Spinal cord (tissue), 10 donors: ENCODE measurements around the gene EFCAB11. TPM values are rescaled to one million over a fixed set of nuclear protein-coding genes. Genes with fewer than 3 reads are reported as not detected.

Source experiments
- DNase-seq, 6 donors: peaks; one replicate each; pipeline versions ENCODE4 v3.0.0 to v3.0.0-alpha.2; 2013 to 2015; ENCODE audit warnings: low spot score in 6 of 6, low read depth in 4 of 6
- H3K27ac ChIP-seq: one replicate; pipeline ENCODE4 v1.5.1; 2013; ENCODE audit warnings: low read depth, low read length, control low read depth
- H3K27me3 ChIP-seq: one replicate; pipeline ENCODE4 v1.6.1; 2013; ENCODE audit warnings: low read length; ENCODE audit not compliant: control insufficient read depth, insufficient read depth
- H3K36me3 ChIP-seq: one replicate; pipeline ENCODE4 v1.6.1; 2013; ENCODE audit warnings: low read length; ENCODE audit not compliant: control insufficient read depth, insufficient read depth
- H3K4me1 ChIP-seq: one replicate; pipeline ENCODE4 v1.6.1; 2013; ENCODE audit warnings: low read length; ENCODE audit not compliant: control insufficient read depth, insufficient read depth
- H3K4me3 ChIP-seq: one replicate; pipeline ENCODE4 v1.5.1; 2013; ENCODE audit warnings: low read depth, low read length, control low read depth
- H3K9me3 ChIP-seq: one replicate; pipeline ENCODE4 v1.6.1; 2013; ENCODE audit warnings: low read length; ENCODE audit not compliant: control insufficient read depth, insufficient read depth
- WGBS: methylation state at CpG from one replicate; pipeline ENCODE4 v1.1.5; 2013; ENCODE audit warnings: missing lambda C conversion rate; ENCODE audit not compliant: insufficient coverage; 5-methylcytosine and 5-hydroxymethylcytosine counted together
- polyA plus RNA-seq, 2 donors: library from polyadenylated mRNA; unstranded; fragments of 120-200 nt; gene quantifications; one replicate each; pipeline ENCODE4 v1.2.1, GENCODE V29; 2013; ENCODE audit not compliant: insufficient read length in 2 of 2
- total RNA-seq, 2 donors: library from RNA; depleted of rRNA in 1 of 2; stranded (reverse); fragments of 120-200 nt in 1 of 2; fragments of >200 nt in 1 of 2; gene quantifications; one replicate each; pipeline versions ENCODE4 v1.2.3 to v1.2.4, GENCODE V29; 2013 to 2014
- donor health status: healthy.

Gene EFCAB11
- total and polyA plus RNA-seq, 4 donors = 7.5 to 16.4 (median 13.3) TPM

GRCh38 chr14:89947344-89947743, 7.2 kb downstream of the EFCAB11 start:
- Histone ChIP-seq H3K27ac (no peak overlapping the region), H3K4me1 (no peaks in the 10 kb centered on the region), H3K4me3 (no peak overlapping the region), H3K27me3 (no peaks in the 10 kb centered on the region), H3K36me3 (peaks cover 4% of the 10 kb centered on the region), H3K9me3 (no peaks in the 10 kb centered on the region)
- DNase-seq = no peak

- Histone ChIP-seq H3K27me3 (no peaks in the 10 kb centered on the region), H3K36me3 (no peaks in the 10 kb centered on the region), H3K4me3 (no peak overlapping the region), H3K9me3 (no peaks in the 10 kb centered on the region), H3K4me1 (no peaks in the 10 kb centered on the region), H3K27ac (no peak overlapping the region)
- no peak for DNase-seq
- no CpG with 5 or more reads among the region's 2 CpGs for WGBS
These were observed 12.6 kb downstream of the EFCAB11 start for GRCh38 chr14:89941830-89942377.

GRCh38 chr14:89936654-89937185, 17.8 kb downstream of the EFCAB11 start:
- no peaks in the 10 kb centered on the region for H3K9me3 ChIP-seq
- 100% methylated on average over 1 of the region's 3 CpGs for WGBS
- no peaks in the 10 kb centered on the region for H3K4me1 ChIP-seq
- peak in 1 of 6 donors; percentile 73 for DNase-seq
- H3K27me3 ChIP-seq = no peaks in the 10 kb centered on the region
- H3K36me3 ChIP-seq = no peaks in the 10 kb centered on the region
- H3K4me3 ChIP-seq = no peak overlapping the region
- H3K27ac ChIP-seq = no peak overlapping the region

GRCh38 chr14:89933002-89933401, 21.5 kb downstream of the EFCAB11 start:
- Histone ChIP-seq H3K9me3 (no peaks in the 10 kb centered on the region), H3K4me3 (no peak overlapping the region), H3K4me1 (no peaks in the 10 kb centered on the region), H3K27ac (no peak overlapping the region), H3K36me3 (no peaks in the 10 kb centered on the region), H3K27me3 (no peaks in the 10 kb centered on the region)
- DNase-seq = peak in 1 of 6 donors; percentile 81
- no CpG with 5 or more reads among the region's 6 CpGs for WGBS

- peaks cover 4% of the 10 kb centered on the region for H3K4me1 ChIP-seq
- no peak overlapping the region for H3K4me3 ChIP-seq
- WGBS = 86% methylated on average over 6 of the region's 13 CpGs
- DNase-seq = peak in 3 of 6 donors; percentile 31 to 65 (median 56)
- H3K27me3 ChIP-seq = no peaks in the 10 kb centered on the region
- peak overlapping the region; percentile 27 for H3K27ac ChIP-seq
- no peaks in the 10 kb centered on the region for H3K9me3 ChIP-seq
- no peaks in the 10 kb centered on the region for H3K36me3 ChIP-seq
These were observed 27.2 kb downstream of the EFCAB11 start for GRCh38 chr14:89927186-89927865.

- no peaks in the 10 kb centered on the region for H3K27me3 ChIP-seq
- H3K4me1 ChIP-seq = peaks cover 4% of the 10 kb centered on the region
- DNase-seq = no peak
- no peak overlapping the region for H3K27ac ChIP-seq
- no peaks in the 10 kb centered on the region for H3K9me3 ChIP-seq
- no peak overlapping the region for H3K4me3 ChIP-seq
- H3K36me3 ChIP-seq = no peaks in the 10 kb centered on the region
- WGBS = no CpG with 5 or more reads among the region's 1 CpG
These were observed 27.8 kb downstream of the EFCAB11 start for GRCh38 chr14:89926694-89927093.

DNA sequence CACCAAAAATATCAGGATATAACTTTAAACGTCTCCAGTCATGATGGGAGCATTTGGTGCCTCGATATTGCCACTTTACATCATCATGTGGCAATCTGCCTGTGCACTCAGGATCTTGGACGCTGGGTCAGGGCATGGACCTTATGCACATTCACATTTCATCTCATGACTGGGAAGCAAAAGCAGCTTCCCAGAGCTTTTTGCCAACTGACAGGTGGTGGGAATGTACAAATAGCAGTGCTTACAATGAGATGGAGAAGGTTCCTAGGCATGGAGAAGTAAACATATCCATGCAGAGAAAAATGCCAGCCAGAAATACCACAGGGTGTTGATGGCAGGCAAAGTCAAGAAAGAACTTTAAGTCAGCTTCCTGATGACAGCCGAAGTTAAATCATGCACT, 30.3 kb downstream of the EFCAB11 start:
- H3K4me3 ChIP-seq = no peak overlapping the region
- peak in 1 of 6 donors; percentile 71 for DNase-seq
- 59% methylated on average over 3 of the region's 4 CpGs for WGBS
- H3K36me3 ChIP-seq = no peaks in the 10 kb centered on the region
- H3K4me1 ChIP-seq = peaks cover 4% of the 10 kb centered on the region
- no peaks in the 10 kb centered on the region for H3K9me3 ChIP-seq
- H3K27ac ChIP-seq = no peak overlapping the region
- H3K27me3 ChIP-seq = no peaks in the 10 kb centered on the region

- H3K9me3 ChIP-seq = no peaks in the 10 kb centered on the region
- no CpG with 5 or more reads among the region's 6 CpGs for WGBS
- peak overlapping the region; percentile 67 for H3K27ac ChIP-seq
- H3K27me3 ChIP-seq = no peaks in the 10 kb centered on the region
- H3K36me3 ChIP-seq = no peaks in the 10 kb centered on the region
- H3K4me1 ChIP-seq = no peaks in the 10 kb centered on the region
- no peak overlapping the region for H3K4me3 ChIP-seq
- DNase-seq = peak in 1 of 6 donors; percentile 60
These were observed 32.3 kb downstream of the EFCAB11 start for GRCh38 chr14:89922031-89922907.

DNA sequence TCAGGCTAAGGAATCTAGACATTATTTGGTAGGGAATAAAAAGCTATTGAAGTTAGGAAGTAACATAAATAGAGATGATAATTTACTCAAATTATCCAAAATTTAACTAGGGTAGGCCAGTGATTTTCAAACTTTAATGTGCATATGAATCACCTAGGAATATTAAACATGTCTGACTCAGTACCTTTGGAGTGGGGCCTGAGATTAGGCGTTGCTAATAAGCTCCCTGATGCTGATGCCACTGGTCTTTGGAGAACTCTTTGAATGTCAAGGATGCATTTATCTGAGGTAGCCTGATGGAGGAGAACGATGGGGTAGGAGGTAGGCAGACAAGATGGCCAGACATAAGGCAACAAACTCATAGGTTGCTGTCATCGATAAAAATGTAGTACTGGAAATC, 33.2 kb downstream of the EFCAB11 start:
- no peaks in the 10 kb centered on the region for H3K4me1 ChIP-seq
- DNase-seq = no peak
- H3K36me3 ChIP-seq = no peaks in the 10 kb centered on the region
- no peaks in the 10 kb centered on the region for H3K27me3 ChIP-seq
- H3K4me3 ChIP-seq = no peak overlapping the region
- H3K27ac ChIP-seq = peak overlapping the region; percentile 67
- WGBS = 88% methylated on average over 2 of the region's 3 CpGs
- no peaks in the 10 kb centered on the region for H3K9me3 ChIP-seq
